GM19240 (cell line): ENCODE results near the gene XRCC5.
"Not testable (repeated sequence)": the region's sequence is repeated elsewhere in the genome, so short reads cannot be mapped to it uniquely, and the experiment has no call there.

Source experiments
- DNase-seq: peaks from one replicate; pipeline ENCODE4 v3.0.0; 2011; ENCODE audit warnings: low spot score; ENCODE audit not compliant: insufficient read length

XRCC5 gene

GRCh38 chr2:216192931-216193330, 83.8 kb downstream of the XRCC5 start:
- DNase-seq: no peak

GRCh38 chr2:216194013-216194412, 84.9 kb downstream of the XRCC5 start:
- no peak for DNase-seq

DNA sequence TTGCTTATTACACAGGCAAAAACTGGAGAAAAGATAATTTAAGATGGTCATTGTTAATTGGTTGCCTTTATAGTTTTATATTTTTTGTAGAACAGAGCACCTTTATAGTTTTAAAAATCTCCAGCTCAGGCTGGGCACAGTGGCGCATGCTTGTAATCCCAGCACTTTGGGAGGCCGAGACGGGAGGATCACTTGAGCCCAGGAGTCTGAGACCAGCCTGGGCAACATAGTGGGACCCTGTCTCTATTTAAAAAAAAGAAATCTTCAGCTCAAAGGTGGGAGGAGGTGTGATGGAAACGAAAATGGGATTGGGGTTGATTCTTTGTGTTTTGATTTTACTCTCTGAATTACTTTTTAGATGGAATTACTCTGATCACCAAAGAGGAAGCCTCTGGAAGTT, 85.4 kb downstream of the XRCC5 start:
- DNase-seq: no peak

DNA sequence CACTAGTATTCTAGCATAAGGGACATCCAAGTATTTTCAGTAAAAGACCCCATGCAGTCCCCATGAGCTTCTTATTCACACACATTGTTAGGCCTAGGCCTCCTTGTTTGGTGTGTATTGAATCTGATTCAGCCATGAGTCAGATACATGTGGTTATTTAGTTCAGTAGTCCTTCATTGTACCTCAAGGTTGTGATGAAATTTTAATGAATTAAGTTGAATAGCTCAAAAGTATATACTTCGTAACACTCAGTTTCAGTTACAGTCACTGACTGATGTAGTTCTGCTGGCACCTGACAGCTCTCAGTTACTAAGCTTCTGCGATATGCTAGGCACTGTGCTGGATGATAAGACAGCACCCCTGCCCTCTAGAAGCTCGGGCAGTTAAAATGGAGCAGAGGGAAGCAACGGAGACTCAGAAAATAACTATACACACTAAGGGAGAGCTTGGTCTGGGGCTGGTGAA, 86.4 kb downstream of the XRCC5 start:
- no peak for DNase-seq

DNA sequence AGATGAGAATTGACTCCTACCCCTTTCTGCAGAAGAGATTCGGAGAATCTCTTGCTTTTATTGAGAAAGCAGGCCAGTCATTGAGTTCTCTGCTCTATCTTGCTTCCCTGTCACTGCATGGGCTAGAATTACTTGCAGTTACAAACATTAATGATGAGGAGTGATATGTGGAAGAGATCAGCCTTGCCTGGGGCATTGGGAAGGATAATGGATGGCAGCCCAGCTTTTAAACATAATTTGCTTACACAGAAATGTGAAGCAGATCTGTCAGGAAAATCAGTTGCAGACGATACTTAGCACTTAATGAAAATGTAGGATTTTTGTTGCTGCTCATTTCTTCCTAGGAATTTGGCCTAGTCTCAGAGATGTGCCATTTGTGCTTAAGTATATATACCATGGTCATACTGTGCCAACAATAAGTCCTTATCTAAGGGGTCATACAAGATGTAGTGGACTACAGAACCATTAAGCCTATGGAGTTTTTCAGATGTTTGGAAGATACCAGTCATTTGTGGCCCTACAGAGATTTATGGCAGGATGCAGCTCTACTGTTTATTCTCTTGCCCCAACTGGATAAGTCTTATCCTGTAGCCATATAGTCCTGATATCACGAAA, 92.7 kb downstream of the XRCC5 start:
- DNase-seq: no peak

DNA sequence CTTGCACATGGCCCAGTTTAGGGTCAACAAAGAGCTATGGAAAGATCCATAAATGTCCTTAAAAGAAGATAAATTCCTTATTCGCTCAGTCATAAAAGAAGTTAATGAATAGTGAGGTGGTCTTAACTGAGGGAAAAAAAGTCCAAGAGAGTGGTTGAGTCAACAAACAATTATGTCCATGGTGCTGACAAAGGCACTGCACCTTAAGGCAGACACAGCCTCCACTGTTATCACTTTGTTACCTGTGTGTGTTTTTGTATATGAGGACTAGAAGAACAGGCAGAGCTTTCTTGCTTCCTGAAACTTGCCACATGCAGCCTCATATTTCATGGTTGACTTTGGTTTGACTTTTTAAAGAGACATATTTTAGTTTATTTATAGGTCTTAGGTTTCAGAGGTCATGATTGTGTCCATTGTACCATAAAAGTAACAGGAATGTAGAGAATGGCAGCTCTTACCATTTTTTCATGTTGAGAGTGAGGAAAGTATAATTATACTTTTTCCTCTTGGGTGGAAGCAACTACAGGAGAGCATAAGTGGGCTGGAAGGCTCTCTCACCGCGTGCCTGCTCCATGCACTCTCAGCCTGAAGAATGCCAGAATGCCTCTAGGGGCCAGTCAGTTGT, 93.6 kb downstream of the XRCC5 start:
- DNase-seq: no peak

GRCh38 chr2:216205486-216205885, 96.3 kb downstream of the XRCC5 start:
- DNase-seq: no peak

DNA sequence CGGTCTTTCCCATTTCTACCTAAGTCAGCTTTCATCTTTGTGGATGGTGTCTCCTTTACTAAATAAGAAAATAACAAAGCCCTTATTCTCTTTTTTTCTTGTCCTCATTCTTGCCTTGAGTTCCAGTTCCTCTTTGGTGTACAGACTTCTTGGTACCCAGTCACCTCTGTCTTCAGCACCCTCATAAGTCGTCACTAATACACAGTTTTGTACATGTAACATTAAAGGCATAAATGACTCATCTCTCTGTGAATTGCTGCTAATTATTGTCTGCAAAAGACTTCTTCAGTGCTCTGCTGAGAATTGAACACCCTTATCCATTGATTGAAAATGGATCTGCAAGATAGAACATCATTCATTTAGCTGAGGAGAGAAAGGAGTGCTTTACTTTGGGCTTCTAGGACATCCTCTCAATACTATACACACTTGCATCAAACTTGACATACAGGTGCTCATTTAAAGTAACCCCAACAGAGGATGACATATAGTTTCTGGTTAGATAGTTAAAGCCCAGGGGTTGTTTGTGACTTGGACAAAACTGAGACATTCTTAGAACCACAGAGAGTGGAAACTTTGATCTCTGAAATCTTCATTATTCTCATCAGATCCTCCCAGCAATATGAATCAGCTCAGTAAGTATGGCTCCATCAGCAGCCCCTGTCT, 97.0 kb downstream of the XRCC5 start:
- no peak for DNase-seq

GRCh38 chr2:216206821-216207220, 97.7 kb downstream of the XRCC5 start:
- no peak for DNase-seq

- DNase-seq: not testable (repeated sequence)
These were observed 99.5 kb downstream of the XRCC5 start for GRCh38 chr2:216208661-216209060.

DNA sequence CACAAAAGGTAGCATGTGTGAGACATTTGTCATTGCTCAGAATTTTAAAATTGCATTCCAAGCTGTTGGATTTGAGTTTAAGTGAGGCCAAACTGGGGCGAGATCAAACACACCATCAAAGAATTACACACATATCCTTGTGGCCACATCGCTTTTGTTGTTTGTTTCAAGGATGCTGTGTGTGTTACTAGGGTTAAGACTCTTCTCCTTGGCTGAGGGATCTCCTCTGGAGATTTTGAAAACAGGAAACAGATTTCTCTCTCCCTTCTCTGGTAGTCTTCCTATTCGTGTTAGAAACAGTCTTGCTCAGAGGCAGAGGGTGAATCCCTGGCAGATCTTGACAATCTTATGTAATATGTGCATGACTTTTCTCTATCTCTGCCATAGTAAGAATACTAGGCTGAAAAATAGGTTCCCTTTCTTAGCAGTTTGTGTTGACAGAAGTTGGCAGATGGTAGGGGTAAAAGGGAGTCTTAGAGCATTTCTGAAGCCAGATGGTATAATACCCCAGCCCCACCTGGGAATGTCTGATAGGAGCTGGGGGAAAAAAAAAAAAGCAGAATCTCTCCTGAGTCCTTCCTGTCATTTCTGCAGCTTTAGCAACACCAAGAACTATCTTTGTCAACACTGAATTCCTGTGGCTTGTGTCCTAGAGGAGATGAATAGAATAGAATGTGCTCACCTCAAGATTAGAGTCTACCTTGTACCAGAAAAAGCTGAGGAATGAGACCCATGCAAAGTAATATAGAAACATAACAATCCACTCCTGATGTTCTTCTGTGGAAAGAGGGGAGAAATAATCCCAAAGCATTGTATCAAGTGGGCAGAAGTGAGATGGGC, 101.8 kb downstream of the XRCC5 start:
- DNase-seq: no peak

- DNase-seq: no peak
These were observed 102.5 kb downstream of the XRCC5 start for GRCh38 chr2:216211614-216212145.

DNA sequence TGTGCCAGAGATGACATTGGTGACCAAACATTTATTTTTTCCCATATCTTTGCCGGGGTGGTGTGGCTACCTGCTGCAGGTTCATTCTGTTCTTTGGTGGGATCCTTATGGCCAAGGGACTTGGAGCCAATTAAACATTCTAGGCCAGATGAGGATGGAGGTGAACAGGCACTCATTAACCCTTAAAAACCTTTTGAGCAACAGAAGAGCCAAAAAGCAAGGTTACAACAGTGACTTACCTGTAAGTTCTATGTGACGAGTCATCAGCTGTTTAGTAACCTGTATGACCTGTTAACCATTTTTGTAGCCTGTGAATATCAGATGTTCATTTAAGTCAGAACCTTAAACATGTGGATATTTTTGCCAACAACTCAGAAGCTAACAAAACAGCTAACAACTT, 105.6 kb downstream of the XRCC5 start:
- DNase-seq: no peak

GRCh38 chr2:216215658-216216390, 106.7 kb downstream of the XRCC5 start:
- DNase-seq: no peak

DNA sequence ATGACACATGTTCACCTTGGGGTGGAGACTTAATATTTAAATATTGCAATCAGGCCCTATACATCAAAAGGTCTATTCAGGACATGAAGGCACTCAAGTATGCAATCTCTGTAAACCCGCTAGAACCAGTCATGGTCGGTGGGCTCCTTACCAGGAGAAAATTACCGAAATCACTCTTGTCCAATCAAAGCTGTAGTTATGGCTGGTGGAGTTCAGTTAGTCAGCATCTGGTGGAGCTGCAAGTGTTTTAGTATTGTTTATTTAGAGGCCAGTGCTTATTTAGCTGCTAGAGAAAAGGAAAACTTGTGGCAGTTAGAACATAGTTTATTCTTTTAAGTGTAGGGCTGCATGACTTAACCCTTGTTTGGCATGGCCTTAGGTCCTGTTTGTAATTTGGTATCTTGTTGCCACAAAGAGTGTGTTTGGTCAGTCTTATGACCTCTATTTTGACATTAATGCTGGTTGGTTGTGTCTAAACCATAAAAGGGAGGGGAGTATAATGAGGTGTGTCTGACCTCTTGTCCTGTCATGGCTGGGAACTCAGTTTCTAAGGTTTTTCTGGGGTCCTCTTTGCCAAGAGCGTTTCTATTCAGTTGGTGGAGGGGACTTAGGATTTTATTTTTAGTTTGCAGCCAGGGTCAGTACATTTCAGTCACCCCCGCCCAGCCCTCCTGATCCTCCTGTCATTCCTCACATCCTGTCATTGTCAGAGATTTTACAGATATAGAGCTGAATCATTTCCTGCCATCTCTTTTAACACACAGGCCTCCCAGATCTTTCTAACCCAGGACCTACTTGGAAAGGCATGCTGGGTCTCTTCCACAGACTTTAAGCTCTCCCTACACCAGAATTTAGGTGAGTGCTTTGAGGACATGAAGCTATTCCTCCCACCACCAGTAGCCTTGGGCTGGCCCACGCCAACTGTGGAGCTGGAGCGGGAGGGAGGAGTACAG, 108.1 kb downstream of the XRCC5 start:
- DNase-seq: no peak

- DNase-seq: no peak
These were observed 108.7 kb downstream of the XRCC5 start for GRCh38 chr2:216217904-216218260.

- no peak for DNase-seq
These were observed 110.7 kb downstream of the XRCC5 start for GRCh38 chr2:216219861-216220260.

DNA sequence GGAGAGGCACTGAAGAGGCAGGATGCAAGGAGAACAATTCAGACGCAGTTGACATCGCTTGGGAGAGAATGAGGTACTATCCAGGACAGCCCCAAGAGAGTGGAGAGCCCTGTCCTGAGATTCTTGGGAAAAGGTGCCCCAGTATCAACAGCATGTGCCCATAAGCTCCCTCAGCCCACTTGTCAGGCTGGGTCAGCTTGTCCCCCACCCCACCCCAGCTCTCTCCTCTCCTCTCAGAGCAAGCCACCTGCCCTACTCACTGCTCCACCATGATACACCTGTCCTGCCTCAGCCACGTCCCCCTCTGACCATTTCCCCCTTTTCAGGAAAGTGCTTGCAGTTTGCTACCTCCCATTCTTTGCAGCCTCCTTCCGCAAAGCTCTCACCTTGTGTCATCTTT, 111.8 kb downstream of the XRCC5 start:
- no peak for DNase-seq

DNA sequence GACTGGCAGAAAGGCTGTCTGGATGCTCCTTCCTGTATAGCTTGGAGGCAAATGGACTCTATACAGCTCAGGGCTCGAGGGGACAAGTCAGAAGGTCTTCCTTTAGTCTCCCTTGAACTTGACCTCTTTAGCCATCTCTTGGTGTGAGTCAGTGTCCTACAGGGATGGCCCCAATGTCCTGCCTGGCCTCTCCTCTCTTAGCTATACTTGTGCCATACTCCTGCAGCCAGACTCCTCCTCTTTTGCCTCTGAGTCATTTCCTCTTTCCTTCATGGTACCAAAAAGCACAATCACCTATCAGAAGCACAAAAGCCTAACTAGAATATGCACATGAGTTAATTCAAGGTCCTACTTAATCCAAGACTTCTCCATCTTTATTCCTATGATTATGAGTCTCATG, 112.7 kb downstream of the XRCC5 start:
- no peak for DNase-seq
